HCT116 (cell line): ENCODE results near the gene C16orf95.

Experiments
- CTCF ChIP-seq, 3 experiments: fragments of 200-600 bp in 1 of 3; sonication (generic) in 1 of 3; IDR thresholded peaks in 2 of 3; conservative IDR thresholded peaks in 1 of 3; 2 replicates each; pipeline ENCODE4 v1.5.1; 2012 to 2017; ENCODE audit warnings: low read depth in 2 of 3, low read length in 2 of 3, antibody characterized with exemption in 1 of 3, borderline replicate concordance in 1 of 3, control low read depth in 1 of 3, mild to moderate bottlenecking in 1 of 3, mixed read lengths in 1 of 3, mixed run types in 1 of 3, moderate library complexity in 1 of 3; ENCODE audit not compliant: insufficient read depth in 1 of 3
- EZH2 ChIP-seq: fragments of 200-600 bp; sonication (generic); IDR thresholded peaks from 2 replicates; pipeline ENCODE4 v1.6.1; 2017; ENCODE audit warnings: antibody characterized with exemption, mixed run types
- POLR2A ChIP-seq: IDR thresholded peaks from 2 replicates; pipeline ENCODE4 v1.7.0; 2011; ENCODE audit warnings: borderline replicate concordance; ENCODE audit not compliant: insufficient read depth, insufficient read length; ENCODE audit errors: extremely low read depth
- POLR2AphosphoS5 ChIP-seq: IDR thresholded peaks from 2 replicates; pipeline ENCODE4 v1.6.1; 2011; ENCODE audit warnings: mild to moderate bottlenecking, low read depth, low read length, moderate library complexity
- REST ChIP-seq: IDR thresholded peaks from 2 replicates; pipeline ENCODE4 v1.6.1; 2012; ENCODE audit warnings: low read depth
- SP1 ChIP-seq: IDR thresholded peaks from 2 replicates; pipeline ENCODE4 v1.6.1; 2012; ENCODE audit warnings: low read depth
- SRF ChIP-seq: IDR thresholded peaks from 2 replicates; pipeline ENCODE4 v1.6.1; 2012; ENCODE audit warnings: low read depth
- TCF7L2 ChIP-seq: IDR thresholded peaks from 2 replicates; pipeline ENCODE4 v1.7.0; 2011; ENCODE audit warnings: borderline replicate concordance, inconsistent platforms; ENCODE audit not compliant: insufficient read depth, insufficient read length; ENCODE audit errors: extremely low read depth
- ZFX ChIP-seq: fragments of 450-650 bp; IDR thresholded peaks from 2 replicates; pipeline ENCODE4 v1.6.1; 2017

- TF ChIP-seq CTCF (IDR thresholded peaks at IDR 0.05 in 2 of 3, conservative IDR thresholded peaks at IDR 0.05 in 1 of 3; ENCODE audit: borderline replicate concordance in 1 of 3, insufficient read depth in 1 of 3, low read depth in 2 of 3, low read length in 2 of 3) (no peak), EZH2 (no peak), REST (no peak), SRF (no peak), POLR2AphosphoS5 (no peak), POLR2A (no peak), TCF7L2 (no peak), SP1 (no peak), ZFX (no peak)
Observed at GRCh38 chr16:87322833-87323726, 5.9 kb upstream of the C16orf95 start.
